LNCAP (cell line): ENCODE results near the gene ZFYVE21.

Experiments used
- TF ChIP-seq, protein P1 (sequence below): fragments of 450-650 bp; IDR thresholded peaks from 2 replicates; pipeline ENCODE4 v1.5.1; 2017; ENCODE audit warnings: mild to moderate bottlenecking

ZFYVE21 gene

DNA sequence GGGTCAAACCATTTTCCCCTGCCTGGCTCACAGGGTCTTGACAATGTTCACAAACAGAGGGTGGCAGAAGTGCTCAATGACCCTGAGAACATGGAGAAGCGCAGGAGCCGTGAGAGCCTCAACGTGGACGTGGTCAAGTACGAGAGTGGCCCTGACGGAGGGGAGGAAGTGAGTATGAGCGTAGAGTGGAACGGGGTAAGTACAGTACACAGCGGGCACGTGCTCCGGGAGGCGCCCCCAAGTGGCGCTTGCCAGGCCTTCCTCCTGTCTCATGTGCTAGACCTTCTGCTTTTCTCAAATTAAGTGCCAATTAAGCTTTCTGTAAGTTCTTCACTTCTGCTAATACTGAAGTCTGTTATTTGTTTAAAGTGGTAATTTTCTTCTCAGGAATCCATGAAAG is 36.3 kb upstream of the ZFYVE21 start:
- TF ChIP-seq, protein P1, sequence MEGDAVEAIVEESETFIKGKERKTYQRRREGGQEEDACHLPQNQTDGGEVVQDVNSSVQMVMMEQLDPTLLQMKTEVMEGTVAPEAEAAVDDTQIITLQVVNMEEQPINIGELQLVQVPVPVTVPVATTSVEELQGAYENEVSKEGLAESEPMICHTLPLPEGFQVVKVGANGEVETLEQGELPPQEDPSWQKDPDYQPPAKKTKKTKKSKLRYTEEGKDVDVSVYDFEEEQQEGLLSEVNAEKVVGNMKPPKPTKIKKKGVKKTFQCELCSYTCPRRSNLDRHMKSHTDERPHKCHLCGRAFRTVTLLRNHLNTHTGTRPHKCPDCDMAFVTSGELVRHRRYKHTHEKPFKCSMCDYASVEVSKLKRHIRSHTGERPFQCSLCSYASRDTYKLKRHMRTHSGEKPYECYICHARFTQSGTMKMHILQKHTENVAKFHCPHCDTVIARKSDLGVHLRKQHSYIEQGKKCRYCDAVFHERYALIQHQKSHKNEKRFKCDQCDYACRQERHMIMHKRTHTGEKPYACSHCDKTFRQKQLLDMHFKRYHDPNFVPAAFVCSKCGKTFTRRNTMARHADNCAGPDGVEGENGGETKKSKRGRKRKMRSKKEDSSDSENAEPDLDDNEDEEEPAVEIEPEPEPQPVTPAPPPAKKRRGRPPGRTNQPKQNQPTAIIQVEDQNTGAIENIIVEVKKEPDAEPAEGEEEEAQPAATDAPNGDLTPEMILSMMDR = peak; percentile 55

DNA sequence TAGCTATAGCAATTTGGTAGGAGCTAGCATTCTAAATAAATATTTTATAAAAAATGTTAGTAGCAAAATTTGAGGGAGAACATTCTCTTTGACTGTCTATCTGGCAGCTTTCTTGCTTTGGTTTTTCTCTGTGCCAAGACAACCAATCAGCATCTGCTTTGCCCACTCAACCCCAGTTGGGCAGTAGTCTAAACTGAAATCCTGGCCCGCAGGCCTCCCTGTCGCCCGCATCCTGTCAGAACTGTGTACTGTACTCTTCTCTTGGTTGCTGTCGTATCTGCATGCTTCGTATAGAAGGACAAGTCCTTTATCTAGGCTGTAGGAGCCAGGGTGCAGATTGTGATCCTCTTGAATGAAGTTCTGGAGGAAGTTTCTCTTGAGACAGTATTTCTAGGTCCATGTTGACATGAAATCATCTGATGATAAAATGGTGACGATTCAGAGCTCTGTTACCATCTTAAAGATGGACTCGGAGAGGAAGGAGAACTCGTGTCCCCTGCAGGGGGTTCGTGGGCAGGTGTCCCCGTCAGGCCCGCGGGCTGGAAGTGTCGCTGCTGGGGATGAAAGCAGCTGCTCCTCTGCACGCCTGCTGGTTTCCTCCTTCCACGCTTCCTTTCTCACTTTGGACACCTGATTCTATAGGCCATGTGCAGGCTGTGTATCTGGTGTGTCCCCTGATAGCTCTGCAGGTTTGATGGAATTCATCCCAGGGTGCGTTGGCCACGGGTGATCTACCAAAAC is 34.9 kb upstream of the ZFYVE21 start:
- TF ChIP-seq, protein P1 = no peak

DNA sequence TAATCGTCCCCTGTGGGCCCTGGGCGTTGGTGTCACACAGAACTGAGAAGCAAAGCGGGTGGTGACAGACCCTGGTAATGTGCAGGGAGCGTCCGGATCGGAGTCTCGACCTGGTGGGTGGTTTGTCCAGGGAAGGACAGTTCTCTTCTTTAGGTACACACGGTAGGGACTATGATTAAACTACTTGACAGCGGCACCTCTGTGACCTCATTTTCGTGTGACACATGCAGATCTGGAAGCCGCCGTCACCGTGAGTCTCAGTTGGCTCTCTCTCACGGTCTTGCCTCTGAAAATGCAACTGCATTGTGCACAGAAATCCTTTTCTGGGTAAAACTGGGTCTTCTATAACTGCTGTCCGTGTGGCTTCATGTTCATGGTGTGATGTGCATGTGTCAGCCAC is 32.5 kb upstream of the ZFYVE21 start:
- TF ChIP-seq, protein P1 = no peak

DNA sequence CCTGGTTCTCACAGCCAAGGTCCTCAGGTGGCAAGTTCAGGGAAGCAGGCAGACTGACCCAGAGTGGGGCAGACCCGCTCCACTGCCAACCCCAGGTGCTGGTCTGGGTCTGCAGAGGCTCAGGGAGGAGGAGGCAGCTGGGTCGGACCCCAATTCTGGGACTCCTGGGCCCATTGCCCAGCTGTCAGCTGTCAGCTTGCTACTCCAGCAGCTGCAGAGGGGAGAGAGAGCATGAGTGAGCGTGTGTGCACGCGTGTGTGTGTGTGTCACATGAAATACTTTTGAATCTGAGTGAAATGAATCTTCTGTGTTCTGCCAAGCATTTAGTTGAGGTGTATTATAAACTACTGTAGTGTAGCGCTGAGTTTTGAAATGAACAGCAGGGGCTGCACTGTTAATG is 31.1 kb upstream of the ZFYVE21 start:
- TF ChIP-seq, protein P1 = no peak

DNA sequence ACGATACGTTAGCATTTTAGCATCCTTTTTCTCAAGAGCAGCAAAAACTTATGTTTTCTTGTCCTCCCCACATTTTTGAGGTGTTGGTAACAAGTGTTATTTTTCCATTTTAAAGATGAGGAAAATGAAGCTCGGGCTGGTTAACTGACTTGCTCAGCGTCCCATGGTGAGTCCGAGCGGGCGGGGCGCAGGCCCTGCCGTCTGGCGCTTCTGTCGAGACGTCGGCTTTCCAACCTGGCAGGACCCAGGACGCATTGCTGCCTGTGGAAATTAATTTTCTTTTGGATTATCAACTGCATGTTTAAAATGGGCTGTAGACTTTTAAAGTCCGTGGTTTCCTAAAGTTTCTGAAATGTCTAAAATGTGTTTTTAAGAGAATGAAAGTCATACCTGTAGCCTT is 30.7 kb upstream of the ZFYVE21 start:
- TF ChIP-seq, protein P1 = no peak

DNA sequence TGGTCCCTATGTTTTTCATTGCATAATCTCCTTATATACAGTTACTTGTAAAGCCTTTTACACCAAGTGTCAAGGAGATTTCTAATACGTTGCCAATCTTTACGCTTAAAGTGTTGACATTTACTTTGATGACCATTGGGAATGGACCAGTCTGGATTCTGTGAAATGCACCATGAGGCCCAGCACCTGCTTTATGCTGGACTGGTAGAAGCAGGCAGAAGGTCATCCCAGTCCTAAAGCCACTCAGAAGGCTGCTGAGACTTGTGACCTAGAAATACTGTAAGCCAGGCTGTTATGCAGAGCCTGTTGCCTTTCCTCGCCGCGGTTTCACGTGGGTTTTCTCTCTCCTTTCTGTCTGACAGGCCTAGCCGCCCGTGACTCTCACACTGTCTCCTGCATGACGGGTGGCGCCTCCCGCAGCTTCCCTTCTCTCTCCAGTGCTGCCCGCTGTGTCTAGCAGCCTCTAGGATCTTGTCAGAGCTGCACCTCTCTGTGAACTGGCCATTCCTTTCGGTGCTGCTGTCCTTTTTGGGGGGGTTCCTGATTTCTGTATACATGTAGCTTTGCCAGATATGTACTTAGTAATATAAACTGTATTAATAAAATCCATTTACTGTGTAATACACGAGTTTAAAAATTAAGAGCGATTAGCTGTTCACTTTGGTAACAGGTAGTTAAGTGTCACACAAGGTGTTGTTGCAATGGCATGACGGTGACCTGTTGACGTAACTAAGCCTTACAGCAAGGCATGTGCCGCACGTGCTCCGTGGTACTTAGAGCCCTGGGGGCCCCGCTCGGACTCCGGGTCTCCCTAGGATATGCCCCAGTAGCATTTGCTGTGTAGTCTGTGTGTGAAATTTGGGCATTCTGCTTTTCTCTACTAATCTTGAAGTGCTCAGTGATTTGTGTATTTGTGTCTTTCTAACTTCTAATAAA is 30.1 kb upstream of the ZFYVE21 start:
- TF ChIP-seq, protein P1 = no peak

DNA sequence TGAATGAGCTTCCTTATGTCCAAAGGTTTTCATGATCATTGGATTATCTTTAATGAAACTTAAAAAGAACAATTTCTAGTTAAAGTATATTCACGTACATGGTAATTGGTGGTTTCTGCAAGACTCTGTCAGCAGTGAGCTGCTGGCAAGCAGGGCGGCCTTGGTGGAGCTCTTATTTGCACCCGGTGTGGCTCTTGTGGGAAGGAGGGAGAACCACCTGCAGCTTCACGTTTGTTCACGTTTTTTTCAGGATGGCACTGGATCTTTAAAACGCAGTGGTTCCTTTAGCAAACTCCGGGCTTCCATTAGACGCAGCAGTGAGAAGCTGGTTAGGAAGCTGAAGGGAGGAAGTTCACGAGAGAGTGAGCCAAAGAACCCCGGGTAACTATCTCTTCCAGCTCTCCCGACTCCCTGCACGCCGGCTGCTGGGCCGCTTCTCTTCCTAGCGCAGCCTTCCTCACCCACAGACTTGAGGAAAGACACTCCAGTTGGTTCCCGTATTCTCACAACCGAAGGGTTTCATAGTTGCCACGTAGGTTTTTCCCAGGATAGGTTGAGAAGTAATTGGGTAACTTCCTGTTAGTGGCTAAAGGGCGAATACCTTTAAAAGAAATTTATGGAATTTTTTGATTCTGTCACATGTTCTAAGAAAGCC is 28.7 kb upstream of the ZFYVE21 start:
- TF ChIP-seq, protein P1 = no peak
